GM18499 (cell line): ENCODE data around the gene FAS.

Experiments used
- ATAC-seq: cut with Tn5 transposase; IDR thresholded peaks from one replicate; pipeline ENCODE4 v1.9.1; 2021; ENCODE audit warnings: moderate number of reproducible peaks; ENCODE audit not compliant: insufficient read depth, unreplicated experiment

FAS gene

DNA sequence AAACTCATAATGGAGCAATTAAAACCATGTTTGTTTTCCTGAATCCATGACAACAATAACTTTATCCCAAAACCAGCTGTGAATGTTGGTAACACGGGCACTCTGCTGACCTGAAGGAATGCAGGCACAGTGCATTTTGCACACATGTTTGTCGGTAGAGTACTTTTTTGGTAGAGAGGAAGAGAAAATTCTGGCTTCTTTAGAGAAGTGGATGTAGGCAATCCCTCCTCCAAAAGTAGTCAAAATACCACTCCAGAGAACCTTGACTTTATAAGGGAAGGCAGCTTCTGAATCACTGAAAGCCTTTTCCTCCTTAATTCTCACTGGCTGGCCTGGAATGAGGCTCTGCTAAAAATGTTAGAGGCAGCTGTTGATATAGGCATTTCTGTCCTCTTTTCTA lies 22.2 kb upstream of the FAS start:
- no peak for ATAC-seq

DNA sequence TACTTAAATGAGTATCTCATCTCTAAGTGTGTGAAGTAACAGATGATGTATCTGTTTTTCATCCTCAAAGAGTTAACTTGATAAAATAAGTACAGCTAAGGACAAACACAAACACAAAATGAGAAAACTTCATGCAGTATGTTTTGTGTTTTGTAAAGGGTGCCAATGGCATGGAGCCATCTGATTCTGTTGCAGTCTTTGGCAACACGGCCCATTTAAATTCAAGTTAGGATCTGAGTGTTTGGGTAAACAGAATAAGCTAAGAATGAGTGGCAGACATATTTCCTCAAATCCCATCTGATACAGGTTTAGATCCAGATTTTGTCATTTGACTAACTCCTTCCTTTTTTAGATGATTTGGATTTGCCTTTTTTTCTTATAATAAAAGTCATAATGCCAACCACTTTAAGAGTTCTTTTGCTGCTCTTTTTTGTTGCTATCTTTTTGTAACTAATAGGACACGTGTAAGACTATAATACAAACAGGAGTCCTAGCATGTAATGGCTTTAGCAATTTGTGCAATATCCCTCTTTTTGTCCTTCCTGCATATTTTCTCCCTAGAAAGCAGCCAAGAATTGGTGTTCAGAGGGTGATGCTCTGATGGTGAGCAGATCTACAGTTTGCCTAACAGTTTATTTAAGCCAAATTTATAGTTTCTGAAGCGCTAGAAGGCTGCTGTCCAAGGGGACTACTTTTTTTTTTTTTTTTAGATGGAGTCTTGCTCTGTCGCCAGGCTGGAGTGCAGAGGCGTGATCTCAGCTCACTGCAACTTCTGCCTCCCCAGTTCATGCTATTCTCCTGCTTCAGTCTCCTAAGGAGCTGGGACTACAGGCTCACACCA lies 19.2 kb upstream of the FAS start:
- ATAC-seq = no peak

DNA sequence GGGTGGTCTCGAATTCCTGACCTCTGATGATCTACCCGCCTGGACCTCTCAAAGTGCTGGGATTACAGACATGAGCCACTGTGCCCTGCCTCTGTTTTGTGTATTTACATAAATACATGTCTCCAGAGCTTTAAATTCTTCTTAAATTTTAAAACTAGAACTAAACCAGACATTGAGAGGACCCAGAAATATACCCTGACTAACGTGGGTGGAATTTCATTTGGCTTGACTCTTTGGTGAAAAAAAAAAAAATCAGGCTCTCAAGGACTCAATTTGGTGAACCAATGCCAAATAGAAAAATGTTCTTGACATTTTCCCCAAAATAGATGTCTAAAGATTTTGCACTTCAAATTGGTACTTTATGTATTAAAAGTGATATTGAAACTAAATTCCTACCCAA lies 16.6 kb upstream of the FAS start:
- ATAC-seq = no peak

DNA sequence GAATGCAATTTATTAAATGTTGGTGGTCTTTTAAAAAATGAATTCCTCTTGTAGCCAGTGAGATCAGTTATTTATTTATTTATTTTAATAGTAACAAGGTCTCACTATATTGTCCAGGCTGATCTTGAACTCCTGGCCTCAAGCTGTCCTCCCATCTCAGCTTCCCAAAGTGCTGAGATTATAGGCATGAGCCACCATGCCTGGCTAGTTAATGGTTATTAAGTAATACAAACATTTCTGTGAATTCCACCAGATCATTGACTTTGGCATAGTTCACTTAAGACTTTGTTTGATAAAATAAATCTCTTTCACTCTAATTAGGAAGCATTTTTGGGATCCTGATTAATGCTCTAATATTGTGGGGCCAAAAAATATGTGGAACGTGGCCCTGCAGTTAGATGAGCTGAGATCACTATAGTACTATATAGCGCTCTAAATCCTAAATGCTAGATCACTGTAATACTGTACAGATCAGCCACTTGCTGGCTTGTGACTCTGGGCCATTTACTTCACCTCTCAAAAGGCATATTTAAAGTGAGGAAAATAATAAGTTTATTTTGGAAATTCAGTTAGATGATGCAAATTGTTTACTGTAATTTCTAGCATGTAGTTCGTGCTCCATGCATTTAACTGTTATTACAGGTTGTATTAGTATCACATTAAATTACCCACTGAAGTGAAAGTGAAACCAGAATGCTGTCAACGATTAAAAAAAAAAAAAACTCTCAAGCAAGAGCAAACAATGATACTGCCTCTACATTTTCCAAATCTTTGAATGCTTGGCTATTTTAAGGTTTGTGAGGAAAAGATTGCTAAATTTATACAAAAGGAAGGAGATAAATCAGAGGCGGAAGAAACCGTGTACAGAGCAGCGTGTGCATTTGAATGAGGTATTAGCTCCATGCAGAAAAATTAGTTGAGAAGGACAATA lies 15.9 kb upstream of the FAS start:
- no peak for ATAC-seq

DNA sequence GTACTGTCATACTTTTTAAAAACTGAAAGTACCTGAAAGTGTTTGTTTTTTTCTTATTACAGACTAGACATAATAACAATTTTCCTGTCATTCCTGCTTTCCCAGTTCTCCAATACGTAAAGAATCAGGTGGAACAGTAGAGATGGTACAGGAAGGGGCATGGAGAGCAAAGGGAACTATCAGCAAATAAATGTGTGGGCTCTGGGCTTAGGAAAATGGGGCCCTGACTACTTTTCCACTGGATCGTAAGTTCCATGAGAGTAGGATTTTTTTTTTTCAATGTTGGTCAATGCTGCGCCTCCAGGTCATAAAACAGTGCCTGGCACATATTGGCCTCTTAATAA lies 15.2 kb upstream of the FAS start:
- ATAC-seq = no peak

DNA sequence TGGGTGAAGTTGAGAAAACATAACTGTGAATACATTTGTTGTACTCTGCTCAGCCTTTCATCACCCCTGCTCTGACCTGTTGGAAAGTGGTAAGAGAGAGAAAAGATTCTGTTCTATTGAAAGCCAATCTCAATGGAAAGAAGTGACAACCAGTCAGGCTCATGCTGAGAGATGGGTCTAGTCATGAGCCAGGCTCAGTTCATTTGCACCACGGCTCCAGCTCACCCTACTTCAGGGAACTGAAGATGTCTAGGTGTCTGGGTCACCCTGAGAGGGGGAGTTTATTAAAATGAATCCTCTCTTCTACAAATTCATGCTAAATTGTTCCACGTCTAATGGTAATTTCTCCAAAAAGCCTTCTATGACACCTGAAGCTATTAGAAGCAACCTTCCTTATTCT lies 12.1 kb upstream of the FAS start:
- no peak for ATAC-seq

DNA sequence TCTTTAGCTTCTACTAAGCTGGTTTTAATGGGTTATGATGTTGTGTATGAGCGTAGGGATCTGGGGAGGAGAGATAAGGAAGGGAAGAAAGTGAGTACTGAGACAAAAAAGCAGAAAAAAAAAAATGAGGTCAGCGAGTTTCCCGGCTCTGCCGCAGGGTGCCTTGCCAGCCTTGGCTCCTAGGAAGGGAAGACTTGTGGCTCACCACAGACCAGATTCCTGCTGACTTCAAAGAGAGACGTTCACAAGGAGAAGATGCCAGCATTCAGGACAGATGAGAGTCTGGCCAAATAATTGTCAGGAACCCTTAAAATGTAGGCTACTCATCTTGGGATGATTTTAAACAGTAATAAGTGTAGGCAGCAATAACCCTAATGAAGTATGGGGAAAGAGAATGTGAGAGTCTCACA lies 11.4 kb upstream of the FAS start:
- no peak for ATAC-seq

DNA sequence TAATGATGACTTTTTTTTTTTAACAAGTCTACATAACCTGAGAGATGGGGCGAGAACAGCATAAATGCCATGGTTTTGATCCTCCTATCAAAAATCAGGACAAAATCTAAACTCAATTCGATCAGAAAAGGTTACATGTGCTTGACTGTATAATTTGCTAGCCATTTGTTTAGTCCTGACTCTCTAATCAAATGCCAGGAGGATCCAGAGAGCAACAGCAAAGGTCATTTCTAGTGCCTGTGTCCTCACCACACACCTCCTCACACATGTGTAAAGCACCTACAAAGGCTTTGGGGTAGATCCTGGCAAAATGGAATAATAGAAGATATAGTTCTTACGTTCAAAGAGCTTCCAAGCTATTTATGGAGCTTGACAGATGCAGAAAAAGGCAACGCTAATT lies 11.0 kb upstream of the FAS start:
- ATAC-seq = no peak

DNA sequence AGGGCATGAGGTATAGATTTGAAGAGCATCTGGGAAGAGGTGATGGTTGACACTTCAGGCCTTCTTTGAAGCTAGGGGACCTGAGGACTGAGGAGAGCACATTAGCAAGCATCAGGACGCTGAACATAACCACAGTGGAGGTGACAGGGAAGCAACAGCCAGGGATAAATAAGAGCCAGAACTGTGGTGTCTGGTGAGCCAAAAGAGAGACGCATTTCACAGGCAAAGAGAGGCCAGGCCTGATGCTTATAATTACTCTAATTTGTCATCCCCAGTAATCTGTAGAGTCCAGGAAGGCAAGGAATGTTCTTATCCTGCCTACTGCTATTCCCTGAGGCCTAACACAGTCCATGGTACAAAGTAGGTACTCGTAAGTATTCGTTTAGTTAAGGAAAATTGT lies 10.4 kb upstream of the FAS start:
- no peak for ATAC-seq

DNA sequence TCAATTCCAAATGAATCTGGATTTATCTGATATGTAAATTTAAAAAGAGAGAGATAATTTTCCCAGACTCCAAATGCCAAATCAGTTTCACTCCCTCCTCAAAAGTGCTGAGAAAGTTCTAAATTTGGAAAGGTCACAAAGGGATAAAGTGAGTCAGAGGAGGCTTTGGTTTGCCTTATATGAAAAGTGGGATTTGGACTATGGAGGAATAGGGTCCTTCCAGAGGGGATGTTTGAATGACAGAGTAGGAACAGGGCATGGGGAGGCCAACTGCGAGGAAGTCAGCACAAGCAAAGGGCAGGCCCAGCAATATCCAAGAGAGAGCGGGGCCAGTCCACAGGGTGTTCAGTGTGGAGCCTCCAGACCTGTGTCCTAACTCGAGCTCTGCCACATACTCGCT lies 9.8 kb upstream of the FAS start:
- ATAC-seq = no peak

DNA sequence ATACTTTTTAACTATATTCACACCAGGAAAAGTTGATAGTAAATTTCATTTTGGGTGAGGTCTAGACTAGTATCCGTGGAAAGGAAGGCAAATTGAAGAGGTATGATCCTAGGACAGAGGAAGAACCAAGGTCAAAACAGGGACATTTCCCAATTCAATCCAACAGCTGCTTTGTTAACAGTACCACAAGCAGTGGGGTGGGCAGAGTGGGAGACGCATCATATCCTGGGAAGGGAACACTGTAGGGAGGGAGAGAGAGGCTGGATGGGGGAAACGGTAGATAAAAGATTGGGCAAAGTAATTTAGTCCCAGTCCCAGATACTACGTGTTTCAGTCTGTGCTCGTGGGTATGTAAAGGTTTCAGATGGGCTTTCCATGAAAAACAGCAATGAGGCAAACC lies 9.2 kb upstream of the FAS start:
- no peak for ATAC-seq

DNA sequence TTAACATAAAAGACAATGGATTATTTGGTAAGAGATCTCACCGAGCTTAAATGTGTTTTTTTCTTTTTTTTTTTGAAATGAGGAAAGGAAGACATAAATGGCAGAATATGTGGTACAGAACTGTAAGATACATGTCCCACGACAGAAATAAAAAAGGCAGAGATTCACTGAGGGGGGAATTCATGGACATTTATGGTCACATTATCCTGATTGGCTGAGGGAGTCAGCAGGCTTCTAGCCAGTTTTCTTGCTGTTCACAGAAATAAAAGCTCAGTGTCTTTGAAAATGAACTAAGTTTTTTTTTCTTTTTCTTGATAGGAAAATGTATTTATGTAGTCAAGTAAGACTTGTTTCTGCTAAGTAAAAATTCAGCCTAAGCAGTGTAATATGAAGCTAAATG lies 8.2 kb upstream of the FAS start:
- ATAC-seq = no peak

DNA sequence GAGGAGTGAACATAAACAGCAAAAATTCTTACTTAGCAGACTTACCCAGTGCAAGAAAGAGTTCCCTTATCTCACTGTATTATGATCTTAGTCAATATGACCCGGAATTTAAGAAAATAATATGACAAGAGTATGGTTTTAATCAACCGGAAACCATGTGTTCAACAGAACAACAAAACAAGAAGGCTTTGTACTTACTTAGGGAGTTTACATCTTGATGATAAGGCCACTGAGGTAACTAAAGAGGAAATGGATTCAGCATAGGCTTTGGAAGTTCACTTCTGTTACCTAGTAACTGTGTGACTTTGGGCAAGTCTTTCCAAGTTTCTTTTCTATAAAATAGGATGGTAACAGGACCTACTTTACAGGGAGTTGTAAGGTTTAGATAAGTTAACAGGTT lies 7.4 kb upstream of the FAS start:
- no peak for ATAC-seq

DNA sequence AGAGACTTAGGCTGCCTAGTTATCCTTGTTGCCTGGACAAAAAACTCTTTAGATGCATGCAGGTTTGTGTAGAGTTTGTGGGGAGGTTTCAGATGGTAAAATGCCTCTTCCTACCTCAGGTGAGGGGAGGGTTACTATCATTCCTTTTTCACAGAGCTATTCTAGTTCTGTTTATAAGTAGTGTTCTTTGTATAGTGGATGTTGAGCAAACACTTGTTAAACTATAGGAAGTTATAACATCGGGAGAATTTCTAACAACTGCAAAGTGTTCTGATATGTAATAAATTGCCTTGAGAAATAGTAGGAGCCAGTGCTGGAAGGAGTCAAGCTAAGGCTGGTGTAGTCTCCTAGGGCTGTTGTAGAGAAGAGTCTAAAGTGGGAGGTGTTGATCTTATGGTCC lies 6.7 kb upstream of the FAS start:
- no peak for ATAC-seq

DNA sequence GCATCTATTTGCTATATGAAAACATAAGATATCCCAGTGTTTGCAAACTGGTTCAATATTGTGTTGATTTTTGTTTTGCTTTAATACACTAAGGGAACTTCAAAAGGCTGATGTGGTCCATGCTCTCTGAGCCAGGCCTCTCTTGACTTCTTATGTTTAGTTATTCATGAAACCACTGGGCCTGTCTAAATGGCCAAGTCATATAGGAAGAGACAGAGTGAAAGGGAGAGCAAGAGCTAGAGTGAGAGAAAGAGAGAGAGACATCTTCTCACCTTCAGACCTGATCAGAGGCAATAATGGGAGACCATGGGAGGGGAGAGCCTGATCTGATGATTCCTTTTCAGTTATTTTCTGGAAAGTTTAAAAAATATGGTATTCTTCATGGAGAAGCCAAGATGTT lies 6.1 kb upstream of the FAS start:
- no peak for ATAC-seq

DNA sequence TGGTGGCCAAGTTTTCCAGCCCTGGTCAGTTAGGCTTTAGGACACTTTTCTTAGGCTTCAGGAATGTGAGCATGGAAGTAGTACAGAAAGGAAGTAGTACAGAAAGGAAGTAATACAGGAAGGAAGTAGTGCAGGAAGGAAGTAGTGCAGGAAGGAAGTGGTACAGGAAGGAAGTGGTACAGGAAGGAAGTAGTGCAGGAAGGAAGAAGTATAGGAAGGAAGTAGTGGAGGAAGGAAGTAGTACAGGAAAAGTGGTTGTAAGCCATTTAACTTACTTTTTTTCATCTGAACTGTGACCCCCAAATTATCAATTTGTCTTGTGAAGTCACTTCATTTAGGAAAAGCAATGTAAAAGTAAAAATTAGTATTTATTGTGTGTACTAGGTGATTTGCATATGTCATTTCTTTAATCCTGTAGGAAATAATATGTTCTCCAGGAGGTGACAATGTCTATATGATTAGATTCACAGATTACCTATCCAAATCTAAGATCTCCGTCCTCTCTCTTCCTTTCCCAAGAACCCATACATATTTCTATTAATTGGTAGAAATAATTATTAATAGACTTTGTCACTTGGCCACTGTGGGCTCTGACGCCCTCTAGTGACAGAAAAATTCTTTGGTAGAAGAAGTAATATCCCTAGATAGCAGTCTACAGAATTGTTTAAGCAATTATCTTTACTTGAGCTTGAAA lies 3.9 kb upstream of the FAS start:
- no peak for ATAC-seq

DNA sequence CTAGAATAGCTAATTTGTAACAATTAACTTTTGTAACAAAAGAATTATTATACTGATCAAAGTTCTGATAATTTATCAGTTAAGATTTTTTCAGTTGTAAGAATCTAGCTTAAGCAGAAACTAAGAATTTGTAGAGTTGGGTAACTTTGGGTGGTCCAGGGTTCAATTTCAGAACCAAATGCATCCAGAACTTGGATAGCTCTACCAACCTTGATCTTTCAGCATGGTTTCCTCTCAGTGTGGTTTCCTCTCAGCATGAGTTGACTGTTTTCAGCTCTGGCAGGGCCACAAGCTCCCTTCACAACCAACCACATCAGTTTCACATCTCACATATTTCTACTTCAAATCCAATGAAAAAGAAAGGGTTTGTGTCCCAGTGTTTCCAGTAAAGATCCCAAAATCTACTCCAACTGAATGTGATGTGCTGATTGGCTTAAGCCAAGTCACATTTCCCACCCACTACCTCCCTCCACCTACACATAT lies 3.3 kb upstream of the FAS start:
- ATAC-seq = no peak

DNA sequence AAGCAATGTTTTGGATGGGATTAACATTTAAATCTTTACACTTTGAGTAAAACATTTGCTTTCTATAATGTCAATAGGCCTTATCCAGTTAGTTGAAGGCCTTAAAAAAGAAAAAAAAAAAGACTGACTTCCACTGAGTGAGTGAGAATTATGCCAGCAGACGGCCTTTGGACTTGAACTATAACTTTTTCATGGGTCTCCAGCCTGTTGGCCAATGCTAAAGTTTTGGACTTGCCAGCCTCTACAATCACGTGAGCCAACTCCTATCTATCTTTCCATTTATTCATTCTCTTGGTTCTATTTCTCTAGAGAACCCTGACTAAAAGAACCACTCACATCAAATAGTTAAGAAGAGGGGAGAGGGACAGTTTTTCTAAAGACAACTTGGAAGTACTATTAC lies 2.8 kb upstream of the FAS start:
- ATAC-seq = no peak

DNA sequence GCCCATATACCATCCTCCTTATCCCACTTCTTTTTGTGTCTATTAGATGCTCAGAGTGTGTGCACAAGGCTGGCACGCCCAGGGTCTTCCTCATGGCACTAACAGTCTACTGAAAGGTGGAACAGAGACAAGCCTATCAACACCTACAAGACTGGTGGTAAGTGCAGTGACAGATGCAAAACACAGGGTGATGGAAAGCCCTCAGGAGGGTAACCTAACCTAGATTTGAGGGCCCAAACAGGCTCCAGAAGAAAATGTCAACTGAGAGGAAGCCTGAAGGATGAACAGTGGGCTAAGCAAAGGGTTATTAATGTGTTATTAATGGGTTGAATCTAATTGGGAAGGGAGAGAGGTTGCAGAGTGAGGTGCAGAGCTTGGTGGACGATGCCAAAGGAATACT lies 1.2 kb upstream of the FAS start:
- no peak for ATAC-seq

DNA sequence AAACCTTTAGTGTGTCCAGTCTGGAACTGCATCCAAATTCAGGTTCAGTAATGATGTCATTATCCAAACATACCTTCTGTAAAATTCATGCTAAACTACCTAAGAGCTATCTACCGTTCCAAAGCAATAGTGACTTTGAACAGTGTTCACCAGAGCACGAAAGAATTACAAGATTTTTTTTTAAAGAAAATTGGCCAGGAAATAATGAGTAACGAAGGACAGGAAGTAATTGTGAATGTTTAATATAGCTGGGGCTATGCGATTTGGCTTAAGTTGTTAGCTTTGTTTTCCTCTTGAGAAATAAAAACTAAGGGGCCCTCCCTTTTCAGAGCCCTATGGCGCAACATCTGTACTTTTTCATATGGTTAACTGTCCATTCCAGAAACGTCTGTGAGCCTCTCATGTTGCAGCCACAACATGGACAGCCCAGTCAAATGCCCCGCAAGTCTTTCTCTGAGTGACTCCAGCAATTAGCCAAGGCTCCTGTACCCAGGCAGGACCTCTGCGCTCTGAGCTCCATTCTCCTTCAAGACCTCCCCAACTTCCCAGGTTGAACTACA lies 694 bp upstream of the FAS start:
- no peak for ATAC-seq
